HG02870 (cell line): ENCODE results near the gene WDR18.

Source experiments
- ATAC-seq: cut with Tn5 transposase; IDR thresholded peaks from one replicate; pipeline ENCODE4 v1.9.1; 2021; ENCODE audit warnings: mild to moderate bottlenecking, moderate library complexity; ENCODE audit not compliant: unreplicated experiment

The WDR18 gene

GRCh38 chr19:964116-964520 lies 20.0 kb upstream of the WDR18 start:
- no peak for ATAC-seq

GRCh38 chr19:964761-965694 lies 19.1 kb upstream of the WDR18 start:
- ATAC-seq = no peak

GRCh38 chr19:966485-967088 lies 17.6 kb upstream of the WDR18 start:
- ATAC-seq = no peak

- ATAC-seq = no peak
Observed at GRCh38 chr19:970695-971094, 13.4 kb upstream of the WDR18 start.

- ATAC-seq = no peak
Observed at GRCh38 chr19:971795-972194, 12.3 kb upstream of the WDR18 start.

- no peak for ATAC-seq
Observed at GRCh38 chr19:972281-972680, 11.9 kb upstream of the WDR18 start.

GRCh38 chr19:973726-974563 lies 10.2 kb upstream of the WDR18 start:
- no peak for ATAC-seq

GRCh38 chr19:974564-975257 lies 9.4 kb upstream of the WDR18 start:
- no peak for ATAC-seq

GRCh38 chr19:976476-976875 lies 7.7 kb upstream of the WDR18 start:
- no peak for ATAC-seq

- ATAC-seq = no peak
Observed at GRCh38 chr19:977058-977464, 7.1 kb upstream of the WDR18 start.

- no peak for ATAC-seq
Observed at GRCh38 chr19:979318-979741, 4.8 kb upstream of the WDR18 start.

- no peak for ATAC-seq
Observed at GRCh38 chr19:980133-980998, 3.8 kb upstream of the WDR18 start.

GRCh38 chr19:982567-983170 lies 1.5 kb upstream of the WDR18 start:
- no peak for ATAC-seq

- ATAC-seq = no peak
Observed at GRCh38 chr19:986083-986482, 1.9 kb downstream of the WDR18 start.

- no peak for ATAC-seq
Observed at GRCh38 chr19:988081-988480, 3.9 kb downstream of the WDR18 start.

- no peak for ATAC-seq
Observed at GRCh38 chr19:988510-988909, 4.4 kb downstream of the WDR18 start.

- ATAC-seq = no peak
Observed at GRCh38 chr19:989381-990081, 5.4 kb downstream of the WDR18 start.

- ATAC-seq = no peak
Observed at GRCh38 chr19:990119-990571, 6.0 kb downstream of the WDR18 start.

- no peak for ATAC-seq
Observed at GRCh38 chr19:990746-991145, 6.6 kb downstream of the WDR18 start.
